Limb (tissue), 2 donors: ENCODE data around the gene MRO.
"Not testable (repeated sequence)": the region's sequence is repeated elsewhere in the genome, so short reads cannot be mapped to it uniquely, and the experiment has no call there.

Experiments
- DNase-seq, 2 donors: peaks; one replicate each; pipeline ENCODE4 v3.0.0-alpha.2; 2016; ENCODE audit errors: extremely low spot score in 2 of 2

Gene MRO

GRCh38 chr18:50836521-50836957 is 16.7 kb upstream of the MRO start:
- DNase-seq = no peak

GRCh38 chr18:50833496-50833895 is 13.7 kb upstream of the MRO start:
- DNase-seq = not testable (repeated sequence)

DNA sequence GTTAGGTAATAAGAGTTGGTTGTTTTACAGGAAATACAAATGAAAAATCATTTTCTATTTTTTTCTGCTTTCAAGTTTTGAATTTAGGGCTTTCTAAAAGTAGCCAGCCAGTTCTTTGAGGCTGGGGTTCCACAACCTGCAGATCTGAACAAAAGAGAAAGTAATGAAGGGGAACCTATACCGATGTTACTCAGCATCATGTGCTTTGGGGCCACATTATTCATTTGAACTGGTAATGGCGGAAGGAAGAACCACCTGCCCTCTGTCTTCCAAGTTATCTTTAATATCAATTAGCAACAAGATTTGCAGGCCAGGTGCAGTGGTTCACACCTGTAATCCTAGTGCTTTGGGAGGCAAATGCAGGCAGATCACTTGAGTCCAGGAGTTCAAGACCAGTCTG is 12.9 kb upstream of the MRO start:
- no peak for DNase-seq

- no peak for DNase-seq
Observed at GRCh38 chr18:50830544-50830943, 10.7 kb upstream of the MRO start.

GRCh38 chr18:50829644-50830043 is 9.8 kb upstream of the MRO start:
- no peak for DNase-seq

DNA sequence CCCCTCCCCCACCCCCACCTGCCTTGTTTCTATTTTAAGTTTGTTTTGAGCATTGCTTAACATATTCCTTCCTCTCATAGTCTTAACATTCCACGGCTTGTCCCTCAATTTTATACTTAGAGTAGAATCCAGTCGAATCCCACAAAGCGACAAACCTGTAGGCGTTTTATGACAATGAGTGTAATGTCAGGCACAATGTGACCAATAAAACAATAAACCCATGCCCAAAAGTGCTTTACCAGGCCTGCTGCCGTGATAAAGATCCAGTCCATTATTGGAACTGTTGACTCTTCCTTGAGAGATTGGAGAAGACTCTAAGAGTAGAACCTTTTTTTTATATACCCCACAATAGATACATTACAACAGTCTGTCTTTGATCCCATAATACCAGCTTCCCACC is 6.2 kb upstream of the MRO start:
- no peak for DNase-seq

GRCh38 chr18:50825621-50826020 is 5.8 kb upstream of the MRO start:
- no peak for DNase-seq

DNA sequence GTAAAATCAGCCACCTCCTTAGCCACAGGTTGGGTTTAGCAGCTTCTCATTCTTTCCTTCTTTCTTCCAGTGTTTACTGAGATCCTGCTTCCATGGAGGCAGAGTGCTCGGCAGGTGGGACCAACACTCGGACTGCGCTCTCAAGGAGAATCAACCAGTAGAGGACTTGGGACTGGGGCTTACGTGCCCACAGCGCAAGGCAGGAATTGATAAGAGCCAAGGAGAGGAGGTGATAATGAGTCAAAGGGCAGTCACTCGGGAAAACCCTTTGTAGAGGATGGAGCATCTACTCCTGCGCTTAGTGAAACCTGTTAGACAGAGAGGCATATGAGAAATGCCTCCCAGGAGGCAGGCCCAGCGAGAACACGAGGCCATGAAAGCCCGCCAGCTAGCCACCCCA is 2.9 kb upstream of the MRO start:
- no peak for DNase-seq

DNA sequence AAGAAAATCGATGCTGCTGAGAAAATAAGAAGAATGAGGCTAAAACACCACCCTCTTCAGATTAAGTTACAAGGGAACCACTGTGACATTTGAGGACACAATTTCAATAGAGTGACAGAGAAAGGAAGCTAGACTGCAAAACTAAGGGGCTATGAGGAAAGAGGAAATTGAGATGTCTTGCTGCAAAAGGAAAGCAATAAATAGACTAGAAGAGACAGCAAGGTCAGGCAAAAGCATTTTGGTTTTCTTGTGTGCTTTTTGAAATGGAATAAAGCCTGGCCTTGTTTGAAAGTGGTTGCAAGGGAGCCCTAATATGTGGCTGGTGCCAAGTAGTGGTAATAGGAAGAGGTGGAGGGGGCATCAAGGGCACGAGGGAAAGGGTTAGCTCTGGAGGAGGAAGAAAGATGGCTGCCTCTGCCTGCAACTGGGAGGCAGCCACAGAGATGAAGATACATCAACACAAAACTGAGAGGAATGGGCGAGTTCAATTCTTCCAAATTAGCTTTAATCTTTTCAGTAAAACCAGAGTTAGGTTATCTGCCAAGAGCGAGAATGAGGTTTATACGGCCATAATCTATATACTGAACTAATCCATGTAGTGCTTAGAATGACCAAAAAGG is 1.2 kb upstream of the MRO start:
- no peak for DNase-seq

DNA sequence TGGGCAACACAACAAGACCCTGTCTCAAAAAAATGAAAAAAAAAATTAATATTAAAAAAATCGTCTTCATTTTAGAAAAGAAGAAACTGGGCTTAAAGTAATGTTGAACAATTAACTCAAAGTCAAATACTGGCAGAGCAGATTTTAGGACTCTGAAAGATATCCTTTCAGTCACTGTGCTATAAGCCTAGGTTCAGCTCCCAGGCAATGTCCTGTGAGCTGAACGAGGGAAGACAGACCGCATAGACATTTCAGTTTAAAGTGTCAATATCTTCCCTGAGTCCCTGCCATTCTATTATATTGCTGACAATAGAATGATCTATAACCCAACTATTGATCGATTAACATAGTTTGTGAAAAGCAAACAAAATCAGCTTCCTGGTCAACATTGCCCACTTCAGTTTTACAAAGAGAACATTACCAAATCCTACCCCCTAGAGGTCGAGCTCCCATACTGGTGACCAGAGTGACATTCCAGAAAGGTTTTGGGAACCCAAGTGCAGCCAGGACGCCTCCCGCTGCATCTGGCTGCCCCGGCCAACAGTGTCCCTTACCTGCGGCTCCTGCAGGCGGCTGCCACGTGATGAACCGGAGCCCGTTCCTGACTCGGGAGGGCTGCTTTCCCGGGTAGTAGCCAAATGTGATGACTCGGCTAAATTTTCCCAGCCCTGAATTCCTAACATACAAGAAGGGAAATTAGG is 639 bp downstream of the MRO start:
- no peak for DNase-seq

- DNase-seq = no peak
Observed at GRCh38 chr18:50816419-50817166, 3.2 kb downstream of the MRO start.

DNA sequence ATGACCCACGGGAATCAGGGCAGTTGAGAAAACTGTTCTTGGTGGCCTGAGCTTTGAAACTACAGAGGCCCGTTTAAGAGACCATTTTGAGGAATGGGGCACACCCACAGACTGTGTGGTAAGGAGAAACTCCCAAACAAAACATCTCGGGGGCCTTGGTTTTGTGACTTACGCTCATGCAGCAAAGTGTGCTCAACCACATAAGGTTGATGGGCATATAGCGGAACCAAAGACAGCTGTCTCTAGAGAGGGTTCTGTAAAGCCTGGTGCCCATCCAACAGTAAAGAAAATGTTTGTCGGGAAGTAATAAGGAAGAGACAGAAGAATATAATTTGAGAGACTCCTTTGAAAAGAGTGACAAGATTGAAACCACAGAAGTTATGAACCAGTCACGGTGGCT is 5.4 kb downstream of the MRO start:
- no peak for DNase-seq

DNA sequence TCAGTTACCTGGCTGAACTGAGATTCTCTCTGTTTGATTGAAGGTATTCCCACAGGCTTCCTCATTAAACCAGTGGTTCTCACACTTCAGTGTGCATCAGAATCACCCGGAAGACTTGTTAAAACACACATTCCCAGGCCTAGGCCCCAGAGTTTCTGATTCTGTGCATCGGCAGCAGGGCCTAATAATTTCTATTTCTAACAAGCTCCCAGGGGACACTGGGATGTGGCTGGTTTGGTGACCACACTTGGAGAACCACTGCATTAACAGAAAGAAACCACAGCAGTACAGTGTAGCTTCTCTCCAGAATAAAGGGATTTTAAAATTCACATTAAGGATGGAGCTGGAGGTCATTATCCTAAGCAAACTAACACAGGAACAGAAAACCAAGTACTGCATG is 6.5 kb downstream of the MRO start:
- no peak for DNase-seq

- no peak for DNase-seq
Observed at GRCh38 chr18:50812834-50813233, 7.0 kb downstream of the MRO start.

DNA sequence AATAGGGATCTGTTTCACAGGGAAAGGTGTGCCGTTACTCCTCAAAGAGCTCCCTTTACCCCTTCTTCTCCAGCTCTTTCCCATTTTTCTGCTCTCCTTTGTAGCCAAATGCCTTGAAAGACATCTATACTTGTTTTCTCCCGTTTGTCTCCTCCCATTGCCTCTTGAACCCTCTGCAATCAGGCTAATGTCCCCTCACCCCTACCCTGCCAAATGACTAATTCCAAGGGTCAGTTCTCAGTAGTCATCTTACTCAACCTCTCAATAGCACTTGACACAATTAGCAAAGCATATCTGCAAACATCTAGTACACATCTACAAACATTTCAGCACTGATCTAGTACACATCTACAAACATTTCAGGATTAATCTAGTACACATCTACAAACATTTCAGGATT is 12.6 kb downstream of the MRO start:
- DNase-seq = no peak

DNA sequence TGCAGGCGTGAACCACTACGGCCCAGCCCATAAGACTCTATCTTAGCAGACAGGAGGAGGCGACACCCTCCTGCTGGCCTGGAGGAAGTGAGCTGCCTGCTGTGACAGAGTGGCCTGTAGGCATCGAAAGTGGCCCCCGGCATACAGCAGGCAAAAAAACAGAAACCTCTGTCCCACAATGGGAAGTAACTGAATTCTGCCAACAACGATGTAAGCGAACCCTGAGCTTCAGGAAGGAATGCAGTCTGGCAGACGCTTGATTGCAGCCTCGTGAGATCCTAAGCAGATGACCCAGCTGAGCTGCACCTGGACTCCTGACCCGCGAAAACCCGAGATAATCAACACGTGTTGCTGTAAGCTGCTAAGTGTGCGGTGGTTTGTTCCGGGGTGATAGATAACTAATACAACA is 13.6 kb downstream of the MRO start:
- no peak for DNase-seq

- no peak for DNase-seq
Observed at GRCh38 chr18:50805732-50806131, 14.1 kb downstream of the MRO start.

DNA sequence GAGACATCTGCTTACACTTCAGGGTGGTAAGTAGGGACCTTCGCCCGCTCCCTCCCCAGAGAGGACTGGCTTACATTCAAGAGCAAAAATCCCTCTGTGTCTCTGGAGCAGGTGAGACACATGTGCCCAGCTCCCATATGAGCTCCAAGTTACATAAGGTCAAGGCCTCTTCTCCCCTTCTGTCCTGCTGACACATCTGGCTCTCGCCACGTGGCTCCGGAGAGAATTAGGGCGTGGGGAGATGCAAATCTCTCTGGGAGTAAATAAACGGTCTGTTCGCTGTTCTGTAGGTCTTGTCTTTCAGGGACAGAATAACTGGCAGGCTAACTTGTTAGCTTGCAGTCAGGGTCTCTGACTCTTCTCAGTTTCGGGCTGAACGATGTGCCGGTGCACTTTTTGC is 16.2 kb downstream of the MRO start:
- DNase-seq = no peak

DNA sequence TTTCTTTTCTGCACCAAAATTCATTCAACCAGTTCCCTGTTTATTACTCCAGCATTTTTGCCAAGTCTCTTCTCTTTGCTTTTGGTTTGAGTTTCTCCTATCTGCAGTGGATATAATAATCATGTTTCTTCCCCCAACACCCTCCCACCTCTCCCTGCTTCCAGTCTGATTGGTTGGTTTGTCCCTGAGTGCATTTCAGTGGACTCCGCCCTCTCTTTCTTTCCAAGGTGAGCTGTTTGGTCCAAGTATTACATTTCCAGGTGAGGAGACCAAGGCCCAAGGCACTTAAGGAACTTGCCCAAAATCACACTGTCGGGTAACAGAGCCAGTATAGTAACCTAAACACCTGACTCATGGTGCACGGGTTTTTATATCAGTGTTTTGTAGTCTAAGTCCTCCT is 17.7 kb downstream of the MRO start:
- no peak for DNase-seq

DNA sequence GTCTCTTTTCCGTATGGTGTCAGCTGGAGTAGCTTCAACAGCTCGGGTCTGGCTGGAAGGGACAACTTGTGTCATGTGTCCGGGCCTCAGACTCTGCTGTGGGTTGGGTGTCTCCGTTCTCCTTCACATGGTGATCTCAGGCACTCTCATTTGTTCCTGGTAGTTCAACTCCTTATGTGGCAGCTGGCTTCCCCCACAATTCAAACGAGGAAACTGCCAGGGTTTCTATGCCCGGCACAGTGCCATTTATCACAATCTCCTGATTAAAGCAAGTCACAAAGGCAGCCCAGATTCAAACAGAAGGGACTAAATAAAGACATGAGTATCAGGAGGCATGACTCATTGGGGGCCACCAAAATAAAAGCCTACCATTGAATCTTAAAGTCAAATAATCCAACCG is 22.7 kb downstream of the MRO start:
- no peak for DNase-seq

- DNase-seq = no peak
Observed at GRCh38 chr18:50796495-50796894, 23.3 kb downstream of the MRO start.

- DNase-seq = no peak
Observed at GRCh38 chr18:50793641-50794565, 25.9 kb downstream of the MRO start.
